Heart right ventricle (tissue), 16 donors: ENCODE data around the gene CPT1A. TPM values are rescaled to one million over a fixed set of nuclear protein-coding genes. Genes with fewer than 3 reads are reported as not detected.
A peak's percentile ranks its signal among the peaks of the same experiment; 100 is the strongest.

Experiments
- ATAC-seq, 8 donors: fragments of 200-7000 bp; cut with Tn5 transposase; one replicate each; pipeline ENCODE4 v1.9.1; 2020; ENCODE audit warnings: mild to moderate bottlenecking in 8 of 8, moderate library complexity in 8 of 8, moderate number of reproducible peaks in 1 of 8
- DNase-seq, 2 donors: peaks; one replicate each; pipeline ENCODE4 v3.0.0-alpha.2; 2020
- H3K27ac ChIP-seq, 10 donors: fragments of 200-600 bp; sonication (generic) in 2 of 10; one replicate each; pipeline versions ENCODE4 v1.5.0 to v1.8.0; 2020 to 2022; ENCODE audit warnings: mild to moderate bottlenecking in 3 of 10
- H3K27me3 ChIP-seq, 7 donors: fragments of 200-600 bp; one replicate each; pipeline ENCODE4 v1.8.0; 2021 to 2022; ENCODE audit warnings: mild to moderate bottlenecking in 2 of 7
- H3K36me3 ChIP-seq, 9 donors: fragments of 200-600 bp; sonication (generic) in 1 of 9; one replicate each; pipeline versions ENCODE4 v1.5.0 to v1.8.0; 2020 to 2022; ENCODE audit warnings: mild to moderate bottlenecking in 2 of 9
- H3K4me1 ChIP-seq, 9 donors: fragments of 200-600 bp; sonication (generic) in 1 of 9; one replicate each; pipeline versions ENCODE4 v1.5.0 to v1.8.0; 2020 to 2022; ENCODE audit warnings: mild to moderate bottlenecking in 4 of 9
- H3K4me3 ChIP-seq, 10 donors: fragments of 200-600 bp; sonication (generic) in 2 of 10; one replicate each; pipeline versions ENCODE4 v1.5.0 to v1.8.0; 2020 to 2022; ENCODE audit warnings: mild to moderate bottlenecking in 7 of 10, moderate library complexity in 2 of 10
- H3K9me3 ChIP-seq, 11 donors: fragments of 200-600 bp in 10 of 11; sonication (generic) in 2 of 11; one replicate each; pipeline versions ENCODE4 v1.5.0 to v1.8.0; 2013 to 2022; ENCODE audit warnings: mild to moderate bottlenecking in 2 of 11, control low read depth in 1 of 11, moderate library complexity in 1 of 11
- WGBS, 2 donors: extraction: QIAGEN DNeasy Blood & Tissue Kit; methylation state at CpG; one replicate each; pipeline ENCODE4 v1.1.7; 2013; ENCODE audit warnings: inconsistent platforms in 1 of 2; 5-methylcytosine and 5-hydroxymethylcytosine counted together
- intact Hi-C, 10 donors: fragments of 100-400 bp; cut with DNase I; formaldehyde crosslinking; loops; one replicate each; pipeline versions ENCODE4 v1.11.1 to v1.14.2; 2022
- polyA plus RNA-seq, 2 donors: library from polyadenylated mRNA; stranded (reverse); fragments of 200-250 nt; gene quantifications; one replicate each; pipeline ENCODE4 v1.2.3, GENCODE V29; 2013
- total RNA-seq, 10 donors: library from RNA; stranded (reverse); fragmentation: NEBNext Ultra II Directional in 3 of 10; extraction: Animal tissue kit (Norgen Biotek cat#: 25700) in 3 of 10; gene quantifications; one replicate each; pipeline versions ENCODE4 v1.2.1 to v1.2.4, GENCODE V29; 2021 to 2023
- TF ChIP-seq, protein P1 (sequence below), 9 donors: fragments of 200-600 bp; sonication (generic) in 2 of 9; IDR thresholded peaks; one replicate each; pipeline versions ENCODE4 v1.5.0 to v1.8.0; 2021 to 2022; ENCODE audit warnings: antibody characterized with exemption in 9 of 9, mild to moderate bottlenecking in 5 of 9, moderate library complexity in 1 of 9
- donor health status: Arrhythmogenic right ventricular cardiomyopathy.
- donor health status: ischemic (EF 13 %, LVEDD 7.1; RV severe dilation, severe dysfunction).
- donor health status: healthy with polysubstance abuse.
- donor health status: DM: no; HTN: yes; CAD: no.
- donor health status: DM: no; HTN: no; CAD: no.
- donor health status: ischemic (EF 25% LVEDD 6.9; RV normal size, moderate dysfunction).
- donor health status: ischemic (EF 25% LVEDD 5.7; RV mildly dilated, moderate dysfunction).
- donor health status: healthy.
- donor health status: DM: yes; HTN: yes; CAD: no.
- donor health status: Ischemic cardiomyopathy.
- donor health status: ischemic (EF 35%, LVEDD 5.7; RV mildly dilated, moderate dysfunction).
- donor health status: nonischemic (EF 11% LVEDD 7.7; RV severe dilation, severe dysfunction).
- donor health status: DM: yes; HTN: yes; CAD: no.
- donor health status: PGD.
- donor health status: ischemic (EF 29% LVEDD 5.4; RV normal size, mild dysfunction).
- donor health status: nonischemic (EF 23%, LVEDD 6.1; RV moderate dilation, normal function).

CPT1A gene
- total and polyA plus RNA-seq, 12 donors, result 18.8 to 84.4 (median 44.2) TPM

GRCh38 chr11:68852628-68853027, 10.9 kb upstream of the CPT1A start:
- peaks cover 0 to 22% (median 5%) of the 10 kb centered on the region in 7 donors for H3K27me3 ChIP-seq
- H3K9me3 ChIP-seq, result no peaks in the 10 kb centered on the region
- TF ChIP-seq, protein P1, sequence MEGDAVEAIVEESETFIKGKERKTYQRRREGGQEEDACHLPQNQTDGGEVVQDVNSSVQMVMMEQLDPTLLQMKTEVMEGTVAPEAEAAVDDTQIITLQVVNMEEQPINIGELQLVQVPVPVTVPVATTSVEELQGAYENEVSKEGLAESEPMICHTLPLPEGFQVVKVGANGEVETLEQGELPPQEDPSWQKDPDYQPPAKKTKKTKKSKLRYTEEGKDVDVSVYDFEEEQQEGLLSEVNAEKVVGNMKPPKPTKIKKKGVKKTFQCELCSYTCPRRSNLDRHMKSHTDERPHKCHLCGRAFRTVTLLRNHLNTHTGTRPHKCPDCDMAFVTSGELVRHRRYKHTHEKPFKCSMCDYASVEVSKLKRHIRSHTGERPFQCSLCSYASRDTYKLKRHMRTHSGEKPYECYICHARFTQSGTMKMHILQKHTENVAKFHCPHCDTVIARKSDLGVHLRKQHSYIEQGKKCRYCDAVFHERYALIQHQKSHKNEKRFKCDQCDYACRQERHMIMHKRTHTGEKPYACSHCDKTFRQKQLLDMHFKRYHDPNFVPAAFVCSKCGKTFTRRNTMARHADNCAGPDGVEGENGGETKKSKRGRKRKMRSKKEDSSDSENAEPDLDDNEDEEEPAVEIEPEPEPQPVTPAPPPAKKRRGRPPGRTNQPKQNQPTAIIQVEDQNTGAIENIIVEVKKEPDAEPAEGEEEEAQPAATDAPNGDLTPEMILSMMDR (IDR thresholded peaks at IDR 0.05), result no peak
- ATAC-seq, result no peak
- H3K27ac ChIP-seq, result no peak overlapping the region
- 82 to 85% methylated on average over 8 of the region's 8 CpGs for WGBS, 2 donors
- DNase-seq, result no peak
- no peak overlapping the region for H3K4me3 ChIP-seq
- H3K4me1 ChIP-seq, result peaks cover 5 to 28% (median 12%) of the 10 kb centered on the region in 9 donors
- intact Hi-C loops, result loop anchor here in 1 of 10 donors (10.0 kb wide), 1 partner anchor 68 kb away; no protein-coding TSS in a partner anchor
- no peaks in the 10 kb centered on the region for H3K36me3 ChIP-seq

DNA sequence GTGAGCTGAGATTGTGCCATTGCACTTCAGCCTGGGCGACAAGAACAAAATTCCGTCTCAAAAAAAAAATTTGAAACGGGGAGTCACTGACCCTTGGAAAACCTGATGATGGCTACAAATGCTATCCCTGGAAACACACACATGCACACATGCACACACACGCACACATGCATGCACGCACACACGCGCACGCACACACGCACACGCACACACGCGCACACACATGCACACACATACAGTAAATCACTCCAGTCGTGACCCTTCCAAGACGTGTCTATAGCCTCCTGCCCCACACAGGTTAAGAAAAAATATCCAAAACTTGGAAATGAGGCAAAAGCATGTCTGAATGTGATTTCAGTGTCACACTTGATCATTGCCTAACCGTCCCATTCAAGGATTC, 6.7 kb upstream of the CPT1A start:
- DNase-seq (no peak), ATAC-seq (no peak)
- WGBS, 2 donors, result 85 to 94% methylated on average over 15 of the region's 15 CpGs
- TF ChIP-seq, protein P1 (IDR thresholded peaks at IDR 0.05), result no peak
- Histone ChIP-seq H3K4me3 (no peak overlapping the region), H3K27me3 (peaks cover 0 to 2% (median 0%) of the 10 kb centered on the region in 7 donors), H3K27ac (no peak overlapping the region), H3K9me3 (no peaks in the 10 kb centered on the region), H3K36me3 (no peaks in the 10 kb centered on the region), H3K4me1 (peaks cover 0 to 13% (median 12%) of the 10 kb centered on the region in 9 donors)
- intact Hi-C loops, result loop anchor here in 1 of 10 donors (10.0 kb wide), 1 partner anchor 56 kb away; the partner anchor contains the start of genes IGHMBP2 and MRPL21

DNA sequence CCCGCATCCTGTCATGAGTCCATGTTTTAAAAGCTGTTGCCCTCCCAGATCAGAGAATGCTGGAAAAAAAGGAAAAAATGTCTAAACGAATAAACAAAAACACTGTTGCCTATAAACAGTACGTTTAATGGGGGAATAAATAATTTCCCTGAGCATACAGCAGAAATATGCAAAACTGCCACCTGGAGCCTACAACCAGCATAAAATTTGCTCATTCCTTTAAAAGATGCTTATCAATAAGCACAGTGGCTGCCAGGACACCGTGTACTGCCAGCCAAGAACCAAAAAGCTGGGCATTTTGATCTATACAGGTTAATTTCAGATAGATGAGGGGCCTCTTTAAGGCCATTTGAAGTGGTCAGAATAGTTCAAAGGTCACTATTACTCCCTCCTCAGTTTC, 5.7 kb upstream of the CPT1A start:
- intact Hi-C loops, result loop anchor here in 1 of 10 donors (10.0 kb wide), 1 partner anchor 57 kb away; the partner anchor contains the start of genes IGHMBP2 and MRPL21
- no peak for DNase-seq
- TF ChIP-seq, protein P1 (IDR thresholded peaks at IDR 0.05), result no peak
- 79 to 82% methylated on average over 4 of the region's 4 CpGs for WGBS, 2 donors
- no peaks in the 10 kb centered on the region for H3K36me3 ChIP-seq
- no peak overlapping the region for H3K27ac ChIP-seq
- H3K27me3 ChIP-seq, result no peaks in the 10 kb centered on the region
- no peaks in the 10 kb centered on the region for H3K9me3 ChIP-seq
- no peak for ATAC-seq
- no peak overlapping the region for H3K4me3 ChIP-seq
- peaks cover 0 to 24% (median 19%) of the 10 kb centered on the region in 9 donors for H3K4me1 ChIP-seq

DNA sequence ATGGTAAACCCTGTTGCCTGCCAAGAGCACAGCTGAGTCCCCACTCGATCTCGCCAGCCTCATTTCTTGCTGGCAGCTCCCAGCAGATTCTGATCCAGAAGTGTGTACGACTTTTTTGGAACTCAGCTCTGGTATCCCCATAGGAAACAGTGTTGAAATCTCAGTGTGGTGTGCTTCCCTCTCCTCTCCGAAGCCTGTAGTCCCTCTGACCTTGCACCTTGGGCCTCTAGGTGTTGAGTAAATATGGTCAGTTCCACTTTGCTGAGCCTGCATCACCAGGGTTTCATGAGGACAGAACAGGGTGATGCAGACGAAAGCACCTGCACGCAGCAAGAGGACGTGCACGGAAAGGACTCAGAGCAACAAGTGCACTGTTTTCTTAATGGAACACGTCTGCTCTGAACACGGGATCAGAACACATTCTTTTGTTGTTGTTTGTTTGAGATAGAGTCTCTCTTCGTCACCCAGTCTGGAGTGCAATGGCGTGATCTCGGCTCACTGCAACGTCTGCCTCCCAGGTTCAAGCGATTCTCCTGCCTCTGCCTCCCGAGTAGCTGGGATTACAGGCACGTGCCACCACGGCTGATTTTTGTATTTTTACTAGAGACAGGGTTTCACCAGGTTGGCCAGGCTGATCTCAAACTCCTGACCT, 3.8 kb upstream of the CPT1A start:
- Histone ChIP-seq H3K4me3 (no peak overlapping the region), H3K9me3 (no peaks in the 10 kb centered on the region), H3K27ac (no peak overlapping the region), H3K36me3 (no peaks in the 10 kb centered on the region), H3K4me1 (peaks cover 0 to 37% (median 27%) of the 10 kb centered on the region in 9 donors), H3K27me3 (no peaks in the 10 kb centered on the region)
- ATAC-seq (peak in 1 of 8 donors; percentile 5), DNase-seq (no peak)
- WGBS, 2 donors, result 71 to 77% methylated on average over 18 of the region's 18 CpGs
- intact Hi-C loops, result loop anchor here in 1 of 10 donors (10.0 kb wide), 1 partner anchor 59 kb away; the partner anchor contains the start of genes IGHMBP2 and MRPL21
- TF ChIP-seq, protein P1 (IDR thresholded peaks at IDR 0.05), result no peak
